Activated gamma-delta T cell treated with anti-CD3 and anti-CD28 coated beads, Interleukin-2, amount 50 U/mL, for 16 hours (primary cell): Measurements from ENCODE around the gene SYN1.
"Not testable (repeated sequence)": the region's sequence is repeated elsewhere in the genome, so short reads cannot be mapped to it uniquely, and the experiment has no call there.

Experiments used
- DNase-seq: peaks from one replicate; pipeline ENCODE4 v3.0.0-alpha.2; 2020; ENCODE audit warnings: low read depth

SYN1 gene

DNA sequence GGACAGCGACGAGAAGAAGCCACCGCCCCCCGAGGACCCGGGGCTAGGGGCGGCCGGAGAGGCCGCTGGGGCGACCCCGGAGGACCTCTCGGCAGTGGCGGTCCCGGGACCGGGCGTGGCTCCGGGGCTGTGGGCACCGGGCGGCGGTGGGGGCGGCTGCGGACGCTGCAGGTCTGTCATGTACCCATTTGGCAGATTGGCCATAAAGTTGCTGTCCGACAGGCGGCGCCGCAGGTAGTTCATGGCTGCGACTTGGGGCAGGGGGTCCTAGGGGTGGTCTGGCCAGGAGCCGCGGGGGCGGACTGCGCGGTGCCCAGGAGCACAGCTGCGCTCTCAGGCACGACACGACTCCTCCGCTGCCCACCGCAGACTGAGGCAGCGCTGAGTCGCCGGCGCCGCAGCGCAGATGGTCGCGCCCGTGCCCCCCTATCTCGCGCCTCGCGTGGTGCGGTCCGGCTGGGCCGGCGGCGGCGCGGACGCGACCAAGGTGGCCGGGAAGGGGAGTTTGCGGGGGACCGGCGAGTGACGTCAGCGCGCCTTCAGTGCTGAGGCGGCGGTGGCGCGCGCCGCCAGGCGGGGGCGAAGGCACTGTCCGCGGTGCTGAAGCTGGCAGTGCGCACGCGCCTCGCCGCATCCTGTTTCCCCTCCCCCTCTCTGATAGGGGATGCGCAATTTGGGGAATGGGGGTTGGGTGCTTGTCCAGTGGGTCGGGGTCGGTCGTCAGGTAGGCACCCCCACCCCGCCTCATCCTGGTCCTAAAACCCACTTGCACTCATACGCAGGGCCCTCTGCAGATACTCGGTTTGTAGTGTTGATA, at the start of gene SYN1:
SYN1 (minus strand) TSS at position 372 of the 817 bp plus-strand sequence; CDS start at position 243, 129 bp downstream.
- peak; percentile 61 for DNase-seq

DNA sequence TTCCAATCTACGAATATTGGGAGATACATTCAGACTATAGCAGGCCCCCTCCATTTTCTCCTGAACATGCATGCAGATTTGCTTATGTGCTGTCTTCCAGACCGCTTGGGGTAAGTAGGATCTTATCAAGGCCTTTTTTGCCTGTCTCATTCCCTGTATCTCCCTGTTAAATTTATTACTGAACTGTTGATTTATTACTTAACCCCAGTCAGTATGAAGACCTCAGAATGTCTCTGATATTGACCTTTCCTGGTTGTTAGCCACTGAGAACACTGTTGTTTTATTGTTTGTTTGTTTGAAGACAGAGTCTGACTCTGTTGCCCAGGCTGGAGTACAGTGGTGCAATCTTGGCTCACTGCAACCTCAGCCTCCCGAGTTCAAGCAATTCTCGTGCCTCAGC, 46.1 kb upstream of the SYN1 start:
- DNase-seq: not testable (repeated sequence)

DNA sequence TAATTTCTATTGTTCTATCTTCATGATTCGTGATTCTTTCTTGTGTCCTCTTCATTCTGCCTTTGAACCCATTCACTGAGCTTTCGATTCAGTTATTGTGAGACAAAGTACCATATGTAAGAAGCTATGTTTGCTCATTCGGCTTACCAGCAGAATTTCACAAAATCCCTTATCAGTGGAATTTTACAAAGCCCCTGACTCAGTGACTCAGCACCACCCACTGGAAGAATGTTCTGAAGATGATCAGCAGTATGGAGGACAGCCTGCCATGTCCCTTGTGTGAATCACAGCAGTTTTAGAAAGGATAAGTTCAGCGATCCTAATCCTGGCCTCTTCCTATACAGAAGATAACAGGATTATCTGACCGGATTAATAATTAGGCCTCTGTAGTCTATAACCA, 45.1 kb upstream of the SYN1 start:
- DNase-seq: no peak

DNA sequence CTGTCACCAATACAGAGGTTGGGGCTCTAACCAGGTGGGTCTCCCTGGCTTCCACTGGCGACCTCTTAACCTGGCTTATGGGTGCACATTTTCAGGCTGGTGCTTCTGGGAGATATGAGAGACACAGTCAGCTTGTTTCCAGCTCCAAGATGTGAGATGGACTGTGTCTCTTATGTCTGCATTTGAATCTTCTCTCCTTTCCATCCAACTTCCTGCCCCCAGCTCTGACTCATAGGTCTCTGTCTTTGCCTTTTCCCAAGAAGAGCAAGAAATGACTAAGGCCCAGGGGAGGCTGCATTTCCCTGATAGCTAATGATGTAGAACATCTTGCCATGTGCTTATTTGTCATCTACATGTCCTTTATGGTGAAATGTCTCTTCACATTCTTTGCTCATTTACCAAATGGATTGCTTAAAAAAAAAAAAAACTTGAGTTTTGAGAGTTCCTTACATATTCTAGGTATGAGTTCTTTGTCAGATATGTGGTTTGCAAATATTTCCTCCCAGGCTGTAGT, 42.5 kb upstream of the SYN1 start:
- DNase-seq: no peak

DNA sequence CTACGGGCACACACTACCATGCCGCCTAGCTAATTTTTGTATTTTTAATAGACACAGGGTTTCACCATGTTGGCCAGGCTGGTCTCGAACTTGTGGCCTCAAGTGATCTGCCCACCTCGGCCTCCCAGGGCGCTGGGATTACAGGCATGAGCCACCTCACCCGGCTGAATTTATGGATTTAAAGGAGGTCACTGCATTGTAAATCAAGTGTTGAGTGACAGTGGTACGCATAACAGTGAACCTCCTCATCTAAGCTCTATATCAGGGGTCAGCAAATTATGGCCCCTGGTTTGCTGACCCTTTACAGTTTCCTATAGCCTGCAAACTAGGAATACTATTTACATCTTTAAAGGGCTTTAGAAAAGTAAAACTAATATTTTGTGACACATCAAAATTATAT, 41.9 kb upstream of the SYN1 start:
- DNase-seq: no peak

DNA sequence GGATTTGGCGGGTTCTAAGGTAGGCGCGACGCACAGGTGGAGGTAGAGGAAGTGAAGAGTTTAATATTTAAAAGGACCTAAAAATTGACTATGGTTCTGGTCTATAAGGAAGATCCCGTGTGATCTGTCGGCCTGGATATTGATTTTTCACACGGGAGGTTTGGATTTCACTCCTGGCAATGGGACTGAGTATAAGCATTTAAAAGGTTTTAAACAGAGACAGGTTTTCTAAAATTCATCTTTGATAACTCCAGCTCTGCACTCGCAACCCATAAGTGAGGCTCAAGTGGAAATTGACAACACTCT, 39.7 kb upstream of the SYN1 start:
- no peak for DNase-seq

DNA sequence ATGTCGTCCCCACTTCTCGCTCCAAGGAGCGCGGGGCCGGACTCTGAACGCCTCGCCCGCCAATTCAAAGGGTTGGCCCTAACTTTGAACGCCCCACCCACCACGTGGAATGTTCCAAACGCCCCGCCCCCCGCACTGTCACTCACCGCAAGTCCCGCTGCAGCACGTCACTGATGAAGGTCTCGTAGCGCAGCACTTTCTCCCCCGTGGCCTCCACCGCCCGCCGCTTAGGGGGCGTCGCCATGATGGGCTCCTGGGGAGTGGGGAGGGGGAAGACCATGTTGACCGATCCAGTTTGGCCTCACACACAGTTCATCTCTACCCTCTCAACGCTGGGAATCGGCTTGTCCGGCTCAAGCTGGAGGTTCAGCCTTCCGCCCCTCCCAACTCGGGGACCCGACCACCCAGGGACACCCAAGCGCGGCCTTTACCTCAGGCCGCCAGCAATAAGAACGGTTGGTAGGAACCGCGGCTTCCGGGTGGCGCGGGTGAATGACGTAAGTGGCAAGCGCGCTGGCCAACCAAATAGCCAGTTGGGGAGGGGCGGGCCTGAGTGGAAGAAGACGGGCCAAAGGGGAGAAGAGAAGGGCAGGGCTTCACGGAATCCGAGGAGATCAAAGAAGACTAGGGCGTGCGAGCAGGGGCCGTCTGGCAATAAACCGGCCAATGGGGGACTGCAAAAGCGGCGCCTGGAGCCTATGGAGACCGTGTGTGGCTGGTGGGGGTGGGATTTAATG, 39.2 kb upstream of the SYN1 start, which contains the start of gene UXT:
UXT (minus strand) TSS at position 497 of the 737 bp plus-strand sequence; CDS start at position 244, 253 bp downstream.
- peak; percentile 82 for DNase-seq

DNA sequence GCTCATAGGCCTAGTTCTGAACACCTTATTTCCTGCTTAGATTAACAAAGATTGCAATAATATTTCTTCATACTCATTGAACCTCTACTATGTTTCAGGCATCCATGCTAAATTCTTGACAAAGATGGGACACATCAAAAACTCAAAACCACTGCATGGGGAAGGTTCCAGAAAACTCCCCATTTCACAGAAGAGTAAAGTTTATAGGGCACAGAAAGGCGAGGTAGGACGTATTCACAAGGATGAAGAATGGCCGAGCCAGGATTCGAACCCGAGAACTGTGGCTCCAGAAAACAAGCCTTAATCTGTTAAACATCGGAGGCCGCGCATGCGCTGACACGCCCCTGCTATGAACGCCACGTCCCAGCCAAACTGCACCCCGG, 38.6 kb upstream of the SYN1 start:
- no peak for DNase-seq

DNA sequence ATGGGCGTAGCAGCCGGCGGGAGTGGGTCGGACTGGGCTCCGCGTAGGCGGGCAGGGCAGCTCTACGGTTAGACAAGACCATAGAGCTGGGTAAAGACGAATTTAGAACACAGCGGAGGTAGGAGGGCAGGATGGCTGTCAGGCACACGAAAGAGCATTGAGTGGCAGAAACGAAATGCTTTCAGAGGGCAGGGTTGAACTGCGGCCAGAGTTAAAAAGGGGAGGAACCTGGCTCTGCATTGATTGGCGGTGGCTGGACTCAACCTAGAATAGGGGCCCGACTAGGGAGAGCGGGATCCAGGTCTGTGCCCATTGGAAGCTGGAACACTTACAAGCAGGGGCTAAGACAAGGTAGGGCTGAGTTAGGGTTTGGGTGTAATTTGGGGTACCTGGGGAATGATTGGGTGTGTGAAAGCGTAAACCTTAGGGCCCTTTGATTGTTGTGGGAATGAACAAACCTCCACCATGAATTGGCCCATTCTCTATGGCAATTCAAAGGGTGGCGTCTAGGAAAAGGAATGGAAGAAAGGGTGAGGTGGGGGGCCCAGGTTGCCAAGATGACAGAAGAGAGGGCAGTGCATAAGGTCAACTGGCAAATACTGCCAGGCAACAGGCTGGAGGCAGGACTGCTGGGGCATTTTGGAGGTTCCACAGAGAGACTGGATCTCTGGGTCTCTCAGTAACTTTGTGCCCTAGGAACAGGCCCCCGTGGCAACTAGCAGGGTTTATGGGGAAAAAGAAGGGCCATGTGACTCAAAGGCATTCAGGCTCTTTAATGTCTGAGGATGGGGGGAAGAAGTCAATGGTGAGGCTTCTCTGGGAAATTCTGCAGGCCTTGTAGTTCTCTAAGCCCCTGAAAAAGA, 31.6 kb upstream of the SYN1 start:
- DNase-seq: no peak

DNA sequence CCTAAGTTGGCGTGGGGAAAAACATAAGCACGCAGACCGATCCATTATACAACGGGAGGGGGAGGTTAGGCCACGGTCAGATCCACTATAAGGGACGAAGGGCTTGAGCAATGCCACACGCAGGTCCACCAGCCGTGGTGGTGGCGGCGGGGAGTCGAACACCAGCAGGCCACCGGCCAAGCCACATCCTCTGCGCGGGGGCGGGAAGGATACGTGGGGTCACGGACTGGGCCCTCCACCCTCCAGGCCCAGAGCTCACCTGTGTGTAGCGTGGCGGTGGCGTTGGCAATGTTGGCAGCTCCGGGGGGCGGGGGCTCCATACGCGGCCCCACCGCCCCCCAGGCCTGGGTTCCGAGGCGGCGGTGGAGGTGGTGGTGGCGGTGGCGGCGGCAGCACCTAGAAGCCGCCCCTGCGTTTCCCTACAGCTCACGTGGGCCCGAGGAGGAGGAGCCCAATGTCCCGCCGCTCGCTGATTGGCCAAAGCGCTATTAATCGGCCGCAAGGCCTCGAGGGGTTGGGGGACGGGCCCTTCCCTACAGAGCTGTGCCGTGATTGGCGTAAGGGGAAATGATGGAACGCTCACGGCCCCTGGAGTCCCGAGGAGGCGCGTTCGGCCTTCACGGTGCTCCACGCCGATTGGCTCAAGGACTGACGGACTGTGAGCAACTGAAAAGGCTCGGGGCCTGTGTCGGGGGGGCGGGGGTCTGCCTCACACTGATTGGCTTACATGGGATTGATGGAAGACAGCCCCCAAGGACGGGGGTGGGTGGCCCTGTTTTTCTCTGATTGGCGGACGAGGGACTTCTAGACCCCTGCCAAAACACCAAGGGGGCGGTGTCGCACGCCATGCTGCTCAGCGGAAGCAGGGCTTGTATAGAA, 30.7 kb upstream of the SYN1 start, which contains the start of gene ELK1:
ELK1 (minus strand) TSS at position 400 of the 879 bp plus-strand sequence. CDS start 9,122 bp downstream, outside the sequence.
- DNase-seq: peak; percentile 78

DNA sequence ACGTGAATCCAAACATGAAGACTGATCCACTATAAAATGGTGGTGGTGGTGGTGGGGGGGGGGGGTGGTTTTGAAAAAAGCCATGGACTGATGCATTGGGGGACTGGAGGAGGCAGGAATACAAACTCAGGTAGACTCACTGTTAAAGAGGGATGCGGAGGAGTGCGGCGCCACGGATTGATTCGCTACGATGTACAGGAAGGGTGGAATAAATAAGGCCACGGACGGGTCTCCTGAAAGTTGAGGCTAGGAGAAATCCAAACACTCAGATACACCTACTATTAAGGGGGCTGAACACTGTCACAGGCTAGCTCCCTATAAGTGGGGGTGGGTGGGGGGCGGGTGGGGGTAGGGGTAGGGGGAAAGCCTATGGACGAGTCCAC, 30.1 kb upstream of the SYN1 start:
- DNase-seq: no peak

DNA sequence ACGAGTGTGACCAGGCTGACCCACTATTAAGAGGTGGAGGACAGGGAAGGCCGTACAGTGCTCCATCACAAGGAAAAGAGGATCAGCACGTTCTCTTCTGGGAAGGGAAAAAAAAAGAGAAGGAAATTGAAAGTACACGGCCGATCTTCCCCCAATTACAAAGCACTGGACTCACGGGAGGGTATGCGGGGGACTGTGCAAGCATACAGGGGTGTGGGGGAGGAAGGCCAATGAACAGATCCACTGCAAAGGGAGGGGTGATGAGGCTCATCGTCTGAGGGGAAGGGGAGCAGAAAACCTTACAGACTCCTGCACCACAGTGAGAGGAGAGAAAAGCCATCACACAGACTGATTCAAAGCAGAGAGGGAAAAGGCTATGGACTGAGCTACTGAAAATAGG, 29.6 kb upstream of the SYN1 start:
- no peak for DNase-seq

DNA sequence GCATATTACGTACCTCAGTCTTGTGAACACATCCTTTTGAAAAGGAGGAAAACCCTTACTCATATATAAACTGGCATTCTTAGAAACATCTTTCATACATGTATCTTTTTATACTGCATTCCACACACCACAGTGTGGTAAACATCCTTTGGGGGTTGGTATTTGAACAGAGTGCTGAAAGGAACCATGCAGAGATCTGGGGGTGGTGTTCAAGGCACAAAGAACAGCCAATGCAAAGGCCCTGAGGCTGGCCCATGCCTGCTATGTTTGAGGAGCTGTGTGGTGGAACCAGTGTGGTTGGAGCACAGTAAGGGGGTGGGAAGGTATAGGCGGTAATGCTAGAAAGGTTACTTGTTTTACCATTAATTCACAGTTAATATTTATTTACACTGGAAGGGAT, 28.7 kb upstream of the SYN1 start:
- no peak for DNase-seq

DNA sequence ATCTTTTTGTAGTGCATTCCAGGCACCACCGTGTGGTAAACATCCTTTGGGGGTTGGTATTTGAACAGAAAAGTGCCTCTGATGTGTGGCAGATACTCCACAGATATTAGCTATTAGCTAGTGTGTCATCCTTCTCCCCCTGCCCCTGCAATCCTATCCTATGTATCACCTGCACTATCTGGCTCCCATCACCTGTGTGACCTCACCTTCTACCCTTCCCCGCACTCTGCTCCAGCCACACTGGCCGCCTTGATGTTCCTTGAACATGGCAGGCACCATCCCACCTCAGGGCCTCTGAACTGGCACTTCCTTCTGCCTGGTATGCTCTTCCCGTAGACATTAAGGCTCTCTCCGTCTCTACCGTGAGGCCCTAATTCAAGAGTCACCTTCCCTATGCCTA, 27.0 kb upstream of the SYN1 start:
- no peak for DNase-seq

DNA sequence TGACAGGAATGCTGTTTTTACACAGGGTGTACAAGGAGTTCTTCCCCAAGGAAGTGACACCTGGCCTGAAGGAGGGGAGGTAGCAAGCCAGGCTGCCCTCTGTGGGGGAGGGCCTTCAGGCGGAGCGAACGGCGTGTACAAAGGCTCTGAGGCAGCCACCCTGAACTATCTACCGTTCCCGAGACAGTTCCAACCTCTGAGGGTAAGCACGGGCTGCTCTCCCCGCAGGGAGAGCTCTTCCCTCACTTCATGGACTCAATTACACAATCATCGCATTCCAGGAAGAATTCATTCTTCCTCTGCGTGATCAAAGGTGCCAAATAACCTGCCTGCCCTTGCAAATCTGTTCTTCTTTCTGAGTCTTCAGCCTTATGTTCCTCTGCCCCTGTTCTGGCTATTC, 25.9 kb upstream of the SYN1 start:
- DNase-seq: no peak

DNA sequence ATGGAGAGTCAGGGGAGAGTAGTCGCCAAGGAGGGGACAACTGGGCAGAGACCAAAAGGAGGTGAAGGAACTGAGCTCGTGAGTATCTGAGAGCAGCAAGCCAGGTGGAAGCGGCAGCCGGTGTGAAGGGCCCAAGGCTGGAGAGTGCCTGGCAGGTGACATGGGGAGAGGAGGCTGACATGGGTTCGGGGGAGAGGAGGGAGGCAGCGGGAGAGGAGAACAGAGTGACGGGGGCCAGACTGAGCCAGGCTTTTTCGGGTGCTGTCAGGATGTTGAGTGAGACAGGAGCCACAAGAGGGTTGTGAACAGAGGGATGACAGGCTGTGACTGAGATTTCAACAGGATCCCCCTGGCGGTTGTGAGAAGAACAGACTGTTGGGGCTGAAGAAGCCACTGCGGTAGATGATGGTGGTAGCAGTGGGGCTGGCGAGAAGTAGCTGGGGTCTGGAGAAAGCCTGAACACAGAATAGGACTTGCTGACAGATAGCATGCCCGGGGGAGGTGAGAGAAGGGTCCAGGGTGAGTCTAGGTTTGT, 25.0 kb upstream of the SYN1 start:
- DNase-seq: no peak

DNA sequence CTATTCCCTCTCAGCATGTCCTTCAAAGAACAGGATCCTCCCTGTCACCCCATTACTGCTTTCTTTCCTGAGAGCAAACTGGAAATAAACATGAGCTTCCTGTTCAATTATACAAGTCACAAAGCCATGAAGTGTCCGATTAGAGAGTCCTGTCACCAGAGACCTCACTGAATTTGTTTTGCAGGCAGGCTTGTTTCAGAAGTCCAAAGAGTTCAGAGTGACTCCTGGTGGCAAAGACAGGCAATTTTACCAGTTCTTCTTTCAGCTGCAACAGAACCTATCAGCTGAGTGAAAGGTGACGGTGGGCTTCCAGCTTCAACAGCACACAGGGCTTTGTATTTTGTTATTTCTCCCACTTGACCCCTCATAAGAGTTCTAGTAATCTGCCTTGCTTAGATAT, 24.3 kb upstream of the SYN1 start:
- DNase-seq: no peak

DNA sequence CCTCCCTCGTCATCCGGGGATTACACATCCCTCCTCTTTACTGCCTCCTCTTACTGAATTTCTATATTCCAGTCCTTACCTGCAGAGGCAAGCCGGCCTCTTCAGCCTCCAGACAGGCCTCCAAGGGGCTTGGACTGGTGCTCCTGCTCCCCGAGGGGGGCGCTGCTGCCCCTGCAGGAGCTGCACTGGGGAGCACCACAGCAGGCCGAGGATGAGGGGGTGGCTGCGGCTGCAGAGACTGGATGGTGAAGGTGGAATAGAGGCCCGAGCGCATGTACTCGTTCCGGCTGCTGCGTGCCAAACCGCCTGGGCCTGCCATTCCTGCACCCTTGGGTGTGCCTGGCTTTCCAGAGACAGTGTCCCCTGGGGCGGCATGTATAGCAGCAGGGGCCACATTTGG, 19.2 kb upstream of the SYN1 start:
- DNase-seq: no peak

DNA sequence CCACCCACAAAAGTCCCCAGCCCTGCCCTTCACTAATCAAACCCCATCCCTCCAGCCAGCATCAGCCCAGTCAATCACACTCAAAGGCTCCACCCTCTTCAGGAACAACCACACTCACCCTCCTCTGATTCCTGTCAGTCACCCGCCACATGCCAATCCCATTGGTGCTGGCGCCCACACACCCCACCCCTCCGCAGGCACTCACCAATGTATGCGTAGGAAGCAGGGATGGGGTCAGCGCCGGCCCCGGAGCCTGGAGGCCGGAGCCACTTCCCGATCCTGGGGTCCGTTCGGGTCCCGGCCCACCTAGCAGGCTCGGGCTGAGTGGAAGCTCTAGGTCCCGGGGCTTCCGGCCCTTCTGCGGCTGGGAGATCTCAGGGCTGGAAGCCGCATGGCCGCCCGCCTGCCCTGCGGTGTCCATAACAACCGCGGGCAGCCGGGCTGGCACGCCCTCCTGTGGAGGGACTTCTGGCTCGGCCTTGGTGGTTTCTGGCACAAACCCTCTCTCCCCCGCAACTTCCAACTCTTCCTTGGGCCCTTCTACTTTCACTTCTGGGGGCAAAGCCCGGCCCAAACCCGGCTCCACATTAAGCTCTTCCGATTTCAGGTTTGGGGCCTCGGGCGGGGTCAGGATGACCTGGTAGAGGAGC, 18.0 kb upstream of the SYN1 start:
- DNase-seq: no peak

DNA sequence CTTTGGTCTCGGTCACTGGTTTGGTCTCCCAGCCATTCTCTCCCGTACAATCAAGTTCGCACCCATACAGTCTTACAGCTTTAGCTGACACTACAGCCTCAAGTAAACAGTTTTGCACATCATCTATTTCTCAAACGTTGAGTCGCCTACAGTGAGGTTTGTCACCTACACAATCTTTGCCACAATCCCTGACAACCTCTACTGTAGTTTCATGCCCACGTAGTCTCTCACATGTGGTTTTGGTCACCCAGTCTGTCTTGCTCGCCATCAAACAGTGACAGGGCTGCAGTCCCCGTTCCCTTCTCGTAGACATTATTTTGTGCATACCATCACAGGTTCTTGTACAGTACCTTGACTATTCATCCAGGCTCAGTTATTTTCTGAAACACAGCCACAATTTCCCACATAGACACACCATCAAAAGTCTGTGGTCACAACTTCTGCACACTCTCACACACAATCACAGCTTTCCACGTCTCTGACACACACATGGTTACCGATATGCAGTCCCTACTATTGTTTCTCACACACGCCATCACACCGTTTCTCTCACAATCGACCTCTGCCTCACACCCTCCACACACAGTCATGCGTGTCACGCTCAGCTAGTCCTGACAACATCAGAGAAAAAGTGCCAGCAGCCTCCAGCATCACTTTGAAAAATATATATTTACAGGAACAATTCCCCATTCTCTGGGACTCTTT, 15.4 kb upstream of the SYN1 start:
- DNase-seq: no peak
